ENCODE results near the gene NPR1.
A peak's percentile ranks its signal among the peaks of the same experiment; 100 is the strongest.
"Not testable (repeated sequence)": the region's sequence is repeated elsewhere in the genome, so short reads cannot be mapped to it uniquely, and the experiment has no call there.

The NPR1 gene

DNA sequence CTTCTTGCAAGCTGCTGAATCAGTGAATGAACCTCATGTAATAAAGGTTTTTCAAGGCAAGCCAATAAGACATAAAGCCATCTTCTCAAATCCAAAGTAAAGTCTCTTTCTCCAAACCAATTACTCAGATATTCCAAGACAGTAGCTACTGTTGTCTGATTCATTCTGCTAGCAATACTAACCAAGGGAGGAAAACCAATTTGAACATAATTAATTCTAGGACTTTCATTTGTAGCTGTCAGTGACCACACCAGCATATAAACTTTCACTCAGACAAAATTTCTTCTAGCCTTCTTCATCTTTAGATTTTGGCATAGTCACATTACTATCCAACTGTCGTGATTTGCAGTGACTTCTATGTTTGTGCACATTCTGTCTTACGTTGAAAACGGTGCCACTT, 38.8 kb downstream of the NPR1 start:
- Histone ChIP-seq H3K27me3 (ENCODE audit: low read length) (no peaks in the 10 kb centered on the region), H3K4me3 (ENCODE audit: insufficient read depth, low read length, poor library complexity, severe bottlenecking) (no peak overlapping the region), H3K9ac (ENCODE audit: low read length) (no peak overlapping the region), H2AFZ (ENCODE audit: low read depth, low read length, severe bottlenecking) (no peak overlapping the region), H3K4me2 (ENCODE audit: low read depth, low read length, poor library complexity, severe bottlenecking) (no peak overlapping the region), H3K9me3 (ENCODE audit: insufficient read depth, low read length) (no peaks in the 10 kb centered on the region), H3K27ac (ENCODE audit: low read depth, low read length) (no peak overlapping the region), H3K9me2 (replicated peaks; ENCODE audit: insufficient read depth, low read length) (no peaks in the 10 kb centered on the region), H3K79me2 (ENCODE audit: insufficient read depth, low read length) (no peaks in the 10 kb centered on the region), H3K36me3 (ENCODE audit: low read length) (no peaks in the 10 kb centered on the region), H4K20me1 (ENCODE audit: low read depth, low read length) (no peaks in the 10 kb centered on the region), H3F3A (ENCODE audit: insufficient read depth) (no peaks in the 10 kb centered on the region)
- TF ChIP-seq CTCF (IDR thresholded peaks at IDR 0.05; ENCODE audit: insufficient read depth, low read length, poor library complexity, severe bottlenecking) = no peak
- no peak for TF ChIP-seq EZH2phosphoT487 (conservative IDR thresholded peaks at IDR 0.05; ENCODE audit: low read length)

DNA sequence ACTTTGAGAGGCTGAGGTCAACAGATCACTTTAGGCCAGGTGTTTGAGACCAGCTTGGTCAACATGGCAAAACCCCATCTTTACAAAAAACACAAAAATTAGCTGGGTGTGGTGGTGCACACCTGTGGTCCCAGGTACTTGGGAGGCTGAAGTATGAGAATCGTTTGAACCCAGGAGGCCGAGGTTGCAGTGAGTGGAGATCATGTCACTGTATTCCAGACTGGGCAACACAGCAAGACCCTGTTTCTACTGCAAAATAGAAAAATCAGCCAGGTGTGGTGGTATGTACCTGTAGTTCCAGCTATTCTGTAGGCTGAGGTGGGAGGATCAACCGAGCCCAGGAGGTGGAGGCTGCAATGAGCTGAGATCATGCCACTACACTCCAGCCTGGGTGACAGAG, 45.2 kb downstream of the NPR1 start:
- H2AFZ ChIP-seq (ENCODE audit: low read depth, low read length, severe bottlenecking) = no peak overlapping the region
- H3K36me3 ChIP-seq (ENCODE audit: low read length) = no peaks in the 10 kb centered on the region

DNA sequence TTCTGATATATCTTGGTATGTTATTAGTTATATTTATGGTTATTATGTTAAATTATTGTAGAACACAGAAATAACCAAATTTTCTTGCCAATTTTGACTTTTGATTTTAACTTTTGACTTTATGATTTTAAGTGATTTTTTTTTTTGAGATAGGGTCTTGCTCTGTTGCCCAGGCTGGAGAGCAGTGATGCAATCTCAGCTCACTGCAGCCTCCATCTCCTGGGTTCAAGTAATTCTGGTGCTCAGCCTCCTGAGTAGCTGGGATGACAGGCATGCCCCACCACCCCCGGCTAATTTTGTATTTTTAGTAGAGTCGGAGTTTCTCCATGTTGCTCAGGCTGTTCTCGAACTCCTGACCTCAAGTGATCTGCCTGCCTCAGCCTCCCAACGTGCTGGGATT, 46.1 kb downstream of the NPR1 start:
- not testable (repeated sequence) for H2AFZ ChIP-seq (ENCODE audit: low read depth, low read length, severe bottlenecking); H3K27ac ChIP-seq (ENCODE audit: low read depth, low read length); H3K4me2 ChIP-seq (ENCODE audit: low read depth, low read length, poor library complexity, severe bottlenecking); H3K27me3 ChIP-seq (ENCODE audit: low read length); H3K9ac ChIP-seq (ENCODE audit: low read length); H3K9me2 ChIP-seq (replicated peaks; ENCODE audit: insufficient read depth, low read length); H3K9me3 ChIP-seq (ENCODE audit: insufficient read depth, low read length); H3K4me3 ChIP-seq (ENCODE audit: insufficient read depth, low read length, poor library complexity, severe bottlenecking); H4K20me1 ChIP-seq (ENCODE audit: low read depth, low read length); H3F3A ChIP-seq (ENCODE audit: insufficient read depth); H3K36me3 ChIP-seq (ENCODE audit: low read length)
- H3K79me2 ChIP-seq (ENCODE audit: insufficient read depth, low read length) = peaks cover 13% of the 10 kb centered on the region

More for the DNA sequence above, 45.2 kb downstream of the NPR1 start:
- Histone ChIP-seq H3K4me3 (ENCODE audit: insufficient read depth, low read length, poor library complexity, severe bottlenecking) (no peak overlapping the region), H3F3A (ENCODE audit: insufficient read depth) (peaks cover 10% of the 10 kb centered on the region; the same call in 1 of the 2 replicates), H3K9me3 (ENCODE audit: insufficient read depth, low read length) (no peaks in the 10 kb centered on the region), H3K4me2 (ENCODE audit: low read depth, low read length, poor library complexity, severe bottlenecking) (no peak overlapping the region), H3K9me2 (replicated peaks; ENCODE audit: insufficient read depth, low read length) (no peaks in the 10 kb centered on the region), H3K9ac (ENCODE audit: low read length) (no peak overlapping the region), H3K79me2 (ENCODE audit: insufficient read depth, low read length) (peaks cover 6% of the 10 kb centered on the region; the same call in 1 of the 2 replicates), H3K27ac (ENCODE audit: low read depth, low read length) (no peak overlapping the region), H4K20me1 (ENCODE audit: low read depth, low read length) (no peaks in the 10 kb centered on the region), H3K27me3 (ENCODE audit: low read length) (no peaks in the 10 kb centered on the region)
- TF ChIP-seq CTCF (IDR thresholded peaks at IDR 0.05; ENCODE audit: insufficient read depth, low read length, poor library complexity, severe bottlenecking) = no peak
- no peak for TF ChIP-seq EZH2phosphoT487 (conservative IDR thresholded peaks at IDR 0.05; ENCODE audit: low read length)

DNA sequence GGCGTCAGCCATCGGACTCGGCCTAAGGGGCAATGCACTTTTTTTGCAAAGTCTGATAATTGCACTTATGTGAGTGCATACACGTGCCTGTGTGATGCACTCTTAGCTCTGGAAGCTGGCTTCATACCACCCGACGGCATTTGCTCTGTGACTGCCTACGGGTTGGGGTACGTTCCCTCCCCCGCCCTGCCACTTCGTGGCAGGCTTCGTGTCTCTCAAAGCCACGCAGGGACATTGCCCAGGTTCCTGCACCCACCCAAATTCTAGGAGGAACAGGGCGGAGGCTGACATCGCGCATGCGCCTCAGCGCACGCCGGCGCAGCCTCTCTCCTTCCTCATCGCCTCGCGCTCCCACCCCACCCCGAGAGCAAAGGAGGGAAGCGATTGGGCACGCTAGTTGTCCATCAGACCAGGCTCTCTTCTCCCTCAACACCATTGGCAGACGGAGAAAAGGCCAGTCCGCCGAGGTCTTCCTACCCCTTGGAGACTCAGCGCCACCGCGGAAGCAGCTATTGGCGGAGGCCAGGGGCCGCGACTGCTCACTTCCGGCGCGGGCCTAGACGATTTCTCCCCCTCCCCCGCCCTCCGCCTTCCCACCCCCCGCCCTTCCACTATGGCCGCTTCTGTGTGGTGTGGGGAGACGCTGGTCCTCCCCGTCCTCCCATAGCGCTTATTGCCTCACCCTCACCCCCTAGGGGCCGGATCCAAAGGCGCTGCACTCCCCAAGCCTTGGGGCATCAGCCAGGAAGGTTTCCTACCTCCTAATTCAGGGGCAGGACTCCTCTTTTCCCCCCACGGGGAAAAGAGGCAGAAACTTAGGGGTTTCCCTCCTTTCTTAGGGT, 49.2 kb downstream of the NPR1 start, which contains the start of gene INTS3:
Gene INTS3, plus strand, starts transcription at position 588 of the 842 bp plus-strand sequence. CDS start 585 bp downstream, outside the sequence.
- Histone ChIP-seq H3K27ac (ENCODE audit: low read depth, low read length) (peak within 1 kb of the TSS; percentile 75), H3K79me2 (ENCODE audit: insufficient read depth, low read length) (peaks cover 21% of the 10 kb centered on the region), H3K4me3 (ENCODE audit: insufficient read depth, low read length, poor library complexity, severe bottlenecking) (peak within 1 kb of the TSS; percentile 78), H3K9me3 (ENCODE audit: insufficient read depth, low read length) (no peaks in the 10 kb centered on the region), H3K9ac (ENCODE audit: low read length) (peak within 1 kb of the TSS; percentile 99), H4K20me1 (ENCODE audit: low read depth, low read length) (no peaks in the 10 kb centered on the region), H2AFZ (ENCODE audit: low read depth, low read length, severe bottlenecking) (peak within 1 kb of the TSS; percentile 42), H3K36me3 (ENCODE audit: low read length) (no peaks in the 10 kb centered on the region), H3K4me2 (ENCODE audit: low read depth, low read length, poor library complexity, severe bottlenecking) (peak within 1 kb of the TSS; percentile 90), H3K27me3 (ENCODE audit: low read length) (no peaks in the 10 kb centered on the region), H3K9me2 (replicated peaks; ENCODE audit: insufficient read depth, low read length) (no peaks in the 10 kb centered on the region), H3F3A (ENCODE audit: insufficient read depth) (peaks cover 17% of the 10 kb centered on the region; the same call in 1 of the 2 replicates)
- TF ChIP-seq EZH2phosphoT487 (conservative IDR thresholded peaks at IDR 0.05; ENCODE audit: low read length) (no peak), CTCF (IDR thresholded peaks at IDR 0.05; ENCODE audit: insufficient read depth, low read length, poor library complexity, severe bottlenecking) (no peak)
